ENCODE results near the gene GULP1.

Gene GULP1

GRCh38 chr2:188326669-188327301 is 35.1 kb downstream of the GULP1 start:
- DNase-seq = no peak

GRCh38 chr2:188327518-188328213 is 36.0 kb downstream of the GULP1 start:
- no peak for DNase-seq

GRCh38 chr2:188328419-188328818 is 36.7 kb downstream of the GULP1 start:
- no peak for DNase-seq

- DNase-seq = no peak
Observed at GRCh38 chr2:188330316-188331053, 38.8 kb downstream of the GULP1 start.

- no peak for DNase-seq
Observed at GRCh38 chr2:188332619-188333018, 40.9 kb downstream of the GULP1 start.

- no peak for DNase-seq
Observed at GRCh38 chr2:188333751-188334524, 42.3 kb downstream of the GULP1 start.

GRCh38 chr2:188338463-188338862 is 46.8 kb downstream of the GULP1 start:
- DNase-seq = no peak

GRCh38 chr2:188340257-188340656 is 48.6 kb downstream of the GULP1 start:
- DNase-seq = no peak

GRCh38 chr2:188345020-188345419 is 53.3 kb downstream of the GULP1 start:
- DNase-seq = no peak

GRCh38 chr2:188345426-188345825 is 53.8 kb downstream of the GULP1 start:
- no peak for DNase-seq

GRCh38 chr2:188345831-188346458 is 54.3 kb downstream of the GULP1 start:
- no peak for DNase-seq

GRCh38 chr2:188349019-188349418 is 57.3 kb downstream of the GULP1 start:
- no peak for DNase-seq

GRCh38 chr2:188353282-188353681 is 61.6 kb downstream of the GULP1 start:
- DNase-seq = no peak

GRCh38 chr2:188360485-188361263 is 69.0 kb downstream of the GULP1 start:
- no peak for DNase-seq

GRCh38 chr2:188364033-188364630 is 72.5 kb downstream of the GULP1 start:
- DNase-seq = no peak

GRCh38 chr2:188365058-188365641 is 73.5 kb downstream of the GULP1 start:
- DNase-seq = no peak

GRCh38 chr2:188367164-188367563 is 75.5 kb downstream of the GULP1 start:
- peak; percentile 88 for DNase-seq

GRCh38 chr2:188369365-188369764 is 77.7 kb downstream of the GULP1 start:
- peak; percentile 25 for DNase-seq

GRCh38 chr2:188378371-188378950 is 86.8 kb downstream of the GULP1 start:
- peak; percentile 27 for DNase-seq

- DNase-seq = no peak
Observed at GRCh38 chr2:188379748-188380147, 88.1 kb downstream of the GULP1 start.

GRCh38 chr2:188380280-188380679 is 88.6 kb downstream of the GULP1 start:
- DNase-seq = no peak

Measured in NCI-H345 (cell line).